ENCODE data around the gene SMTN.

The SMTN gene

GRCh38 chr22:31080848-31081649, at the start of gene SMTN:
Gene SMTN (plus strand): TSS chr22:31081318. CDS start chr22:31083259, 1,941 bp downstream.
- peak; percentile 60 for DNase-seq (ENCODE audit: low read depth)
- TF ChIP-seq, protein P1, sequence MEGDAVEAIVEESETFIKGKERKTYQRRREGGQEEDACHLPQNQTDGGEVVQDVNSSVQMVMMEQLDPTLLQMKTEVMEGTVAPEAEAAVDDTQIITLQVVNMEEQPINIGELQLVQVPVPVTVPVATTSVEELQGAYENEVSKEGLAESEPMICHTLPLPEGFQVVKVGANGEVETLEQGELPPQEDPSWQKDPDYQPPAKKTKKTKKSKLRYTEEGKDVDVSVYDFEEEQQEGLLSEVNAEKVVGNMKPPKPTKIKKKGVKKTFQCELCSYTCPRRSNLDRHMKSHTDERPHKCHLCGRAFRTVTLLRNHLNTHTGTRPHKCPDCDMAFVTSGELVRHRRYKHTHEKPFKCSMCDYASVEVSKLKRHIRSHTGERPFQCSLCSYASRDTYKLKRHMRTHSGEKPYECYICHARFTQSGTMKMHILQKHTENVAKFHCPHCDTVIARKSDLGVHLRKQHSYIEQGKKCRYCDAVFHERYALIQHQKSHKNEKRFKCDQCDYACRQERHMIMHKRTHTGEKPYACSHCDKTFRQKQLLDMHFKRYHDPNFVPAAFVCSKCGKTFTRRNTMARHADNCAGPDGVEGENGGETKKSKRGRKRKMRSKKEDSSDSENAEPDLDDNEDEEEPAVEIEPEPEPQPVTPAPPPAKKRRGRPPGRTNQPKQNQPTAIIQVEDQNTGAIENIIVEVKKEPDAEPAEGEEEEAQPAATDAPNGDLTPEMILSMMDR (conservative IDR thresholded peaks at IDR 0.05; ENCODE audit: low read depth, low read length): no peak
- H3K4me3 ChIP-seq (ENCODE audit: low read length): peak within 1 kb of the TSS; percentile 84

GRCh38 chr22:31036671-31037550, 44.2 kb upstream of the SMTN start:
- no peak overlapping the region for H3K4me3 ChIP-seq (ENCODE audit: low read length)
- no peak for DNase-seq (ENCODE audit: low read depth)

DNA sequence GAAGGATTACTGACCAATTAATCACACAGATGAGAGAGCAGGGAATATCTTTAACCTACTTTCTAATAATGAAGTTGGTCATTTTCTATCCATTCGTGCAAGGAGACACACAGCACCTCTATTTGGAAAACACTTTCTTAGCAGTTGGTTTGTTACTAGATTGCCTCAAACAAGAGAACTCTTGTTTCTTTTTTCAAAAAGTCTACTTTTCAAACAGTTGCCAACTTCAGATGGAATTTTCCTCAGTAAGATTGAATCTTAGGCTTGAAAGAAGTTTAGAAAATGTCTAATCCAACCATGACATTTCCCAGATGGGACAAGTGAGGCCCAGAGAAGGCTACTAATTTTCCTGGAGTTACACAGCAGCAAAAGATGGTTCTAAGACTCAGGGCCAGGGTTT, 42.4 kb upstream of the SMTN start:
- TF ChIP-seq, protein P1 (conservative IDR thresholded peaks at IDR 0.05; ENCODE audit: low read depth, low read length): no peak
- DNase-seq (ENCODE audit: low read depth): no peak
- no peak overlapping the region for H3K4me3 ChIP-seq (ENCODE audit: low read length)

More at GRCh38 chr22:31036671-31037550, 44.2 kb upstream of the SMTN start:
- TF ChIP-seq, protein P1 (conservative IDR thresholded peaks at IDR 0.05; ENCODE audit: low read depth, low read length): no peak

- DNase-seq (ENCODE audit: low read depth): no peak
- TF ChIP-seq, protein P1 (conservative IDR thresholded peaks at IDR 0.05; ENCODE audit: low read depth, low read length): no peak
Measured at GRCh38 chr22:31039393-31039792, 41.7 kb upstream of the SMTN start.

DNA sequence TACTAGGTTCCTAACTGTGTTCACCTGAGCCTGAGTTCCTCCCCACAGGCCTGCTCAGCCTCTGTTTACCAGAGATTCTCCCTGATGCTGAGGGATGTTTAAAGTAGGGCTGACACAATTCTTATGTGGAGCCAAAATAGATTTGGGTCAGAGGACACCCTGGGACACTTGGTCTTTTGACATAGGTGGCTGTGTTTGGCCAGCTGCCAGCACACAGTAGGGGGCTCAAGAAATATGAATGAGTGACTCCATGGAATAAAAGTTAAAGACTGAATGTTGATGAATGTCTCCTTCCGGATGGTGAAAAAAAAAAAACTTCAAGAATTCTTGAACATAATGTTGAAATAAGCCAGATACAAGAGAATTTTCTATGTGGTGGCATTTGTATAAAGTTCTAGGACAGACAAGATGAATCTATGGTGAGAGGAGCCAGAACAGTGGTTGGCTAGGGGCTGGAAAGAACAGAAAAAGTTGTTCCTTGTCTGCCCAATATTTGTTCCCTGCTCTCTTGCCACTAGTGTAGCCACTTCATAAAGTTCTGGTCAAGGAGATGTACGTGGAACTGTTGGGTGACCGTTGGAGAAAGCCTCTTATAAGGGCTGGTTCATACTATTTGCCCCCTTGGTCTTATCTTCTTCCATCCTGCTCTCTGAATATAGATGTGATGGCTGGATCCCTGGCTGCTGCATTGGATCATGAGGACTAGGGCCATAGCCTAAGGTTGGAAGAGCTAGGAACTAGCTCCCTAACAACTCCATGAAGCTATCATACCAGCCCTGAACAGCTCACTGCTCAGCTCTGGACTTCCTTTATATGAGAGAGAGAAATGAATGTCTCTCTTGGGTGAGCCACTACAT, 40.3 kb upstream of the SMTN start:
- TF ChIP-seq, protein P1 (conservative IDR thresholded peaks at IDR 0.05; ENCODE audit: low read depth, low read length): no peak
- H3K4me3 ChIP-seq (ENCODE audit: low read length): no peak overlapping the region
- DNase-seq (ENCODE audit: low read depth): no peak

More at GRCh38 chr22:31039393-31039792, 41.7 kb upstream of the SMTN start:
- no peak overlapping the region for H3K4me3 ChIP-seq (ENCODE audit: low read length)

- TF ChIP-seq, protein P1 (conservative IDR thresholded peaks at IDR 0.05; ENCODE audit: low read depth, low read length): no peak
- H3K4me3 ChIP-seq (ENCODE audit: low read length): no peak overlapping the region
- DNase-seq (ENCODE audit: low read depth): no peak
Measured at GRCh38 chr22:31044262-31044861, 36.8 kb upstream of the SMTN start.

Measured in retinal pigment epithelial cell (primary cell).